Fibroblast of lung (primary cell): ENCODE data around the gene EVI2B. TPM values are rescaled to one million over a fixed set of nuclear protein-coding genes. Genes with fewer than 3 reads are reported as not detected.

Source experiments
- DNase-seq, 2 donors: peaks; one replicate each; pipeline versions ENCODE4 v3.0.0 to v3.0.0-alpha.2; 2010; ENCODE audit warnings: low read depth in 2 of 2
- H2AFZ ChIP-seq: 2 replicates; pipeline ENCODE4 v1.5.1; 2012; ENCODE audit warnings: low read length, control low read depth, inconsistent platforms
- H3K27ac ChIP-seq: 2 replicates; pipeline ENCODE4 v1.5.1; 2011; ENCODE audit warnings: low read length, control low read depth; ENCODE audit not compliant: insufficient read depth
- H3K27me3 ChIP-seq: 2 replicates; pipeline ENCODE4 v1.5.1; 2011; ENCODE audit warnings: mild to moderate bottlenecking, low read length; ENCODE audit not compliant: control insufficient read depth, insufficient read depth
- H3K36me3 ChIP-seq: 2 replicates; pipeline ENCODE4 v1.5.1; 2011; ENCODE audit warnings: low read length; ENCODE audit not compliant: control insufficient read depth, insufficient read depth
- H3K4me1 ChIP-seq: 2 replicates; pipeline ENCODE4 v1.5.1; 2011; ENCODE audit warnings: low read length; ENCODE audit not compliant: control insufficient read depth, insufficient read depth; ENCODE audit errors: extremely low read depth
- H3K4me2 ChIP-seq: 2 replicates; pipeline ENCODE4 v1.5.1; 2011; ENCODE audit warnings: low read length, control low read depth; ENCODE audit not compliant: insufficient read depth; ENCODE audit errors: extremely low read depth
- H3K4me3 ChIP-seq, 4 experiments: fragments of 200-600 bp in 1 of 4; sonication (generic) in 1 of 4; replicated peaks in 1 of 4; 2 replicates each; pipeline ENCODE4 v1.5.1; 2011 to 2016; ENCODE audit warnings: low read length in 4 of 4, low read depth in 3 of 4, mild to moderate bottlenecking in 3 of 4, control low read depth in 2 of 4, inconsistent platforms in 1 of 4, mixed read lengths in 1 of 4; ENCODE audit not compliant: insufficient read depth in 1 of 4; ENCODE audit errors: control extremely low read depth in 1 of 4
- H3K79me2 ChIP-seq: 2 replicates; pipeline ENCODE4 v1.5.1; 2012; ENCODE audit warnings: mild to moderate bottlenecking, low read length, inconsistent platforms; ENCODE audit not compliant: control insufficient read depth, insufficient read depth
- H3K9ac ChIP-seq: 2 replicates; pipeline ENCODE4 v1.5.1; 2011; ENCODE audit warnings: mild to moderate bottlenecking, low read length, control low read depth; ENCODE audit not compliant: insufficient read depth
- H3K9me3 ChIP-seq: 2 replicates; pipeline ENCODE4 v1.5.1; 2012; ENCODE audit warnings: low read depth, low read length; ENCODE audit not compliant: control insufficient read depth, insufficient read depth
- H4K20me1 ChIP-seq: 2 replicates; pipeline ENCODE4 v1.5.1; 2011; ENCODE audit warnings: low read length; ENCODE audit not compliant: control insufficient read depth, insufficient read depth; ENCODE audit errors: extremely low read depth
- EZH2 ChIP-seq: IDR thresholded peaks from 2 replicates; pipeline ENCODE4 v1.5.1; 2012; ENCODE audit warnings: low read length, control low read depth, mild to moderate bottlenecking; ENCODE audit errors: missing control alignments
- polyA plus RNA-seq, 2 donors: library from polyadenylated mRNA; depleted of rRNA in 1 of 2; stranded (reverse) in 1 of 2; unstranded in 1 of 2; fragments of >200 nt; gene quantifications; 2 replicates each; pipeline ENCODE4 v1.2.1, GENCODE V29; 2011 to 2012; ENCODE audit warnings: missing spikeins in 1 of 2
- total RNA-seq: library from RNA; depleted of rRNA; stranded (reverse); fragments of >200 nt; gene quantifications from 2 replicates; pipeline ENCODE4 v1.2.1, GENCODE V29; 2014
- TF ChIP-seq, protein P1 (sequence below), 2 donors: IDR thresholded peaks in 1 of 2; conservative IDR thresholded peaks in 1 of 2; 1 replicate in 1 of 2; 2 replicates in 1 of 2; pipeline ENCODE4 v1.5.1; 2011 to 2012; ENCODE audit warnings: low read length in 2 of 2, control low read depth in 1 of 2, inconsistent platforms in 1 of 2, low read depth in 1 of 2, mild to moderate bottlenecking in 1 of 2

EVI2B gene
- total and polyA plus RNA-seq, 2 donors (not counting 1 experiment from before 2014, with no cell fraction given), result 0.33 to 0.68 TPM

DNA sequence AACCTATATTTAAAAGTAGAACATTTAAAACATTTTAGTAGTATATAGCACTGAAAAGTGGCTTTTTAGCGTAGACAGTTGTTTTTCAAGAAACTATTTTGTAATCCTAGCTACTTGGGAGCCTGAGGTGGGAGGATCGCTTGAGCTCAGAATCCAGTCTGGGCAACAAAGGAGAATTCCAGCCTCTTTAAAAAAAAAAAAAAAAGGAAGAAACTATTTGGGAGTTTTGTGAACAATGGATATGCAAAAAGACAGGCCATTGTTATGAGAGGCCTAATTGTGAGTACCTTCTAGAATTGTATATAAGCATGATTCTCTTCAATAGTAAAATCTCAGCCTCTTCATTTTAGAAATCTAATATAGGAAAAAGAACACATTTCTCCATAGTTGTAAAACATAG is 34.5 kb downstream of the EVI2B start:
- H3K4me2 ChIP-seq, result no peak overlapping the region
- no peak overlapping the region for H3K27ac ChIP-seq
- no peaks in the 10 kb centered on the region for H3K27me3 ChIP-seq
- H3K4me3 ChIP-seq, result no peak overlapping the region
- no peaks in the 10 kb centered on the region for H3K36me3 ChIP-seq
- H3K79me2 ChIP-seq, result no peaks in the 10 kb centered on the region
- no peak for TF ChIP-seq EZH2
- TF ChIP-seq, protein P1, sequence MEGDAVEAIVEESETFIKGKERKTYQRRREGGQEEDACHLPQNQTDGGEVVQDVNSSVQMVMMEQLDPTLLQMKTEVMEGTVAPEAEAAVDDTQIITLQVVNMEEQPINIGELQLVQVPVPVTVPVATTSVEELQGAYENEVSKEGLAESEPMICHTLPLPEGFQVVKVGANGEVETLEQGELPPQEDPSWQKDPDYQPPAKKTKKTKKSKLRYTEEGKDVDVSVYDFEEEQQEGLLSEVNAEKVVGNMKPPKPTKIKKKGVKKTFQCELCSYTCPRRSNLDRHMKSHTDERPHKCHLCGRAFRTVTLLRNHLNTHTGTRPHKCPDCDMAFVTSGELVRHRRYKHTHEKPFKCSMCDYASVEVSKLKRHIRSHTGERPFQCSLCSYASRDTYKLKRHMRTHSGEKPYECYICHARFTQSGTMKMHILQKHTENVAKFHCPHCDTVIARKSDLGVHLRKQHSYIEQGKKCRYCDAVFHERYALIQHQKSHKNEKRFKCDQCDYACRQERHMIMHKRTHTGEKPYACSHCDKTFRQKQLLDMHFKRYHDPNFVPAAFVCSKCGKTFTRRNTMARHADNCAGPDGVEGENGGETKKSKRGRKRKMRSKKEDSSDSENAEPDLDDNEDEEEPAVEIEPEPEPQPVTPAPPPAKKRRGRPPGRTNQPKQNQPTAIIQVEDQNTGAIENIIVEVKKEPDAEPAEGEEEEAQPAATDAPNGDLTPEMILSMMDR (conservative IDR thresholded peaks at IDR 0.05 in 1 of 2, IDR thresholded peaks at IDR 0.05 in 1 of 2; ENCODE audit: low read depth in 1 of 2, low read length in 2 of 2), result no peak
- H3K9ac ChIP-seq, result no peak overlapping the region
- no peak for DNase-seq
- no peaks in the 10 kb centered on the region for H3K4me1 ChIP-seq
- H2AFZ ChIP-seq, result no peak overlapping the region
- no peaks in the 10 kb centered on the region for H4K20me1 ChIP-seq
- no peaks in the 10 kb centered on the region for H3K9me3 ChIP-seq

GRCh38 chr17:31275116-31275515 is 38.7 kb downstream of the EVI2B start:
- Histone ChIP-seq H3K9ac (no peak overlapping the region), H3K9me3 (no peaks in the 10 kb centered on the region), H3K4me1 (peaks cover 5% of the 10 kb centered on the region), H4K20me1 (no peaks in the 10 kb centered on the region), H3K27me3 (no peaks in the 10 kb centered on the region), H3K27ac (no peak overlapping the region), H3K79me2 (no peaks in the 10 kb centered on the region), H3K4me2 (no peak overlapping the region), H2AFZ (no peak overlapping the region), H3K36me3 (peaks cover 2% of the 10 kb centered on the region), H3K4me3 (no peak overlapping the region)
- TF ChIP-seq, protein P1 (conservative IDR thresholded peaks at IDR 0.05 in 1 of 2, IDR thresholded peaks at IDR 0.05 in 1 of 2; ENCODE audit: low read depth in 1 of 2, low read length in 2 of 2), result no peak
- TF ChIP-seq EZH2, result no peak
- DNase-seq, result no peak

DNA sequence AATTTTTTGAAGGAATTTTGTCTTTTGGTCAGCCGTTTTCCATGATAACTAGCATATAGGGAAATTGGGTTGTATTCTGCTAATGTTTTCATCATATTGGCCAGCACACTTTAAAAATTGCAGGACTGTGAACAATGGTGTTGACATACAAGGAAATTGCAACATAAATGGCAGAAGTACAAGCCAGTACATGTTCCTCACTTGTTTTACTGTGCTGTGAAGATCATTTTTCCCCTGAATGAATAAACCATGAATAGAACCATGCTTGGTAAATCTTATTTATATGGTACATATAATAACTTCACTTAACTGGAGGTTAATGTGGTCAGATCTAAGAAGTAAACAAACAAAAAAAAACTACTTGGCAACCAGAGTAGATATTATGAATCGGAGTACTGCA is 39.6 kb downstream of the EVI2B start:
- Histone ChIP-seq H3K4me1 (peaks cover 7% of the 10 kb centered on the region), H2AFZ (no peak overlapping the region), H3K9ac (no peak overlapping the region), H3K9me3 (no peaks in the 10 kb centered on the region), H3K27me3 (no peaks in the 10 kb centered on the region), H4K20me1 (no peaks in the 10 kb centered on the region), H3K4me2 (no peak overlapping the region), H3K79me2 (no peaks in the 10 kb centered on the region), H3K27ac (no peak overlapping the region), H3K36me3 (peaks cover 2% of the 10 kb centered on the region), H3K4me3 (no peak overlapping the region)
- peak; percentile 36 to 90 for DNase-seq
- TF ChIP-seq, protein P1 (conservative IDR thresholded peaks at IDR 0.05 in 1 of 2, IDR thresholded peaks at IDR 0.05 in 1 of 2; ENCODE audit: low read depth in 1 of 2, low read length in 2 of 2), result no peak
- no peak for TF ChIP-seq EZH2
